ENCODE results near the gene SHOC1.
"Not testable (repeated sequence)": the region's sequence is repeated elsewhere in the genome, so short reads cannot be mapped to it uniquely, and the experiment has no call there.

SHOC1 gene

DNA sequence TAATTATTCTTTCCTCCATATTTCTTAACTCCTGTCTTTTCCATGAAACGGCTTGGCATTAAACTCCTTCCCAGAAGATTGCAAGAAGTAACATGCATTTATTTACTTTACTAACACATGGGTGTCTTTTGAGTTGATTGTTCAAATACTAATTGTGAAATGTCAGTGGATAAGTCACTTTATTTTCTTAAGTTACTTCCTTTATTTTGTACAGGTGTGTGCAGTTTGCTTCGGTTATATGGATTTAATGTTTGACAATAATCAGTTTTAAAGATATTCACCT is 761 bp upstream of the SHOC1 start:
- no peaks in the 10 kb centered on the region; the same call in 1 of the 2 replicates for H4K20me1 ChIP-seq (ENCODE audit: low read depth, low read length)
- no peak overlapping the region for H3K9ac ChIP-seq (ENCODE audit: low read length)
- no peak overlapping the region for H3K4me3 ChIP-seq (ENCODE audit: insufficient read depth, low read length, poor library complexity, severe bottlenecking)
- H3K27ac ChIP-seq (ENCODE audit: low read depth, low read length): no peak overlapping the region
- TF ChIP-seq EZH2phosphoT487 (conservative IDR thresholded peaks at IDR 0.05; ENCODE audit: low read length): no peak
- TF ChIP-seq, protein P1, sequence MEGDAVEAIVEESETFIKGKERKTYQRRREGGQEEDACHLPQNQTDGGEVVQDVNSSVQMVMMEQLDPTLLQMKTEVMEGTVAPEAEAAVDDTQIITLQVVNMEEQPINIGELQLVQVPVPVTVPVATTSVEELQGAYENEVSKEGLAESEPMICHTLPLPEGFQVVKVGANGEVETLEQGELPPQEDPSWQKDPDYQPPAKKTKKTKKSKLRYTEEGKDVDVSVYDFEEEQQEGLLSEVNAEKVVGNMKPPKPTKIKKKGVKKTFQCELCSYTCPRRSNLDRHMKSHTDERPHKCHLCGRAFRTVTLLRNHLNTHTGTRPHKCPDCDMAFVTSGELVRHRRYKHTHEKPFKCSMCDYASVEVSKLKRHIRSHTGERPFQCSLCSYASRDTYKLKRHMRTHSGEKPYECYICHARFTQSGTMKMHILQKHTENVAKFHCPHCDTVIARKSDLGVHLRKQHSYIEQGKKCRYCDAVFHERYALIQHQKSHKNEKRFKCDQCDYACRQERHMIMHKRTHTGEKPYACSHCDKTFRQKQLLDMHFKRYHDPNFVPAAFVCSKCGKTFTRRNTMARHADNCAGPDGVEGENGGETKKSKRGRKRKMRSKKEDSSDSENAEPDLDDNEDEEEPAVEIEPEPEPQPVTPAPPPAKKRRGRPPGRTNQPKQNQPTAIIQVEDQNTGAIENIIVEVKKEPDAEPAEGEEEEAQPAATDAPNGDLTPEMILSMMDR (IDR thresholded peaks at IDR 0.05; ENCODE audit: insufficient read depth, low read length, poor library complexity, severe bottlenecking): no peak
- H3K36me3 ChIP-seq (ENCODE audit: low read length): no peaks in the 10 kb centered on the region
- no peaks in the 10 kb centered on the region for H3K9me3 ChIP-seq (ENCODE audit: insufficient read depth, low read length)
- H2AFZ ChIP-seq (ENCODE audit: low read depth, low read length, severe bottlenecking): no peak overlapping the region
- H3K27me3 ChIP-seq (ENCODE audit: low read length): no peaks in the 10 kb centered on the region
- no peaks in the 10 kb centered on the region for H3K79me2 ChIP-seq (ENCODE audit: insufficient read depth, low read length)
- no peaks in the 10 kb centered on the region for H3K9me2 ChIP-seq (replicated peaks; ENCODE audit: insufficient read depth, low read length)
- no peaks in the 10 kb centered on the region for H3F3A ChIP-seq (ENCODE audit: insufficient read depth)
- no peak overlapping the region for H3K4me2 ChIP-seq (ENCODE audit: low read depth, low read length, poor library complexity, severe bottlenecking)

GRCh38 chr9:111791821-111792220 is 2.9 kb downstream of the SHOC1 start:
- H2AFZ ChIP-seq (ENCODE audit: low read depth, low read length, severe bottlenecking); H3K4me2 ChIP-seq (ENCODE audit: low read depth, low read length, poor library complexity, severe bottlenecking); H3K27ac ChIP-seq (ENCODE audit: low read depth, low read length); H3K4me3 ChIP-seq (ENCODE audit: insufficient read depth, low read length, poor library complexity, severe bottlenecking); H3K9ac ChIP-seq (ENCODE audit: low read length); H3K36me3 ChIP-seq (ENCODE audit: low read length); H4K20me1 ChIP-seq (ENCODE audit: low read depth, low read length); H3K9me2 ChIP-seq (replicated peaks; ENCODE audit: insufficient read depth, low read length); H3K9me3 ChIP-seq (ENCODE audit: insufficient read depth, low read length); H3K27me3 ChIP-seq (ENCODE audit: low read length); H3F3A ChIP-seq (ENCODE audit: insufficient read depth); H3K79me2 ChIP-seq (ENCODE audit: insufficient read depth, low read length): not testable (repeated sequence)

DNA sequence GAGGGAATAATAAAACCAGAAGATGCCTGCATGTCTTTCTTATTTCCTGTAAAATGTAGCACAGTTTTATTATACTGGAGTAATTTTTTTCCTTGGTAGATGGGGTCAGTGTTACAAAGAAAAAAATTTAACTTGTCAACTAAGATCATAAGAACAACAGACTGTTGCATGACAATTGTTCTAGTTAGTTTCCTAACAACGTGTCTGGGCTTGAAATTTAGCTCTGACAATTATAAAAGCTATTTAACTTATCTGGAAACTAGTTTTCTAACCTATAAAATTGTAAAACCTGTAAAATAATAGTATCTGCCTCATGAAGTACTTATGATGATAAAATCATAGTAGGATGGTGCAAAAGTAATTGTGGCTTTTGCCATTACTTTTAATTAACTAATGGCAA is 4.9 kb downstream of the SHOC1 start:
- Histone ChIP-seq H3F3A (ENCODE audit: insufficient read depth) (no peaks in the 10 kb centered on the region), H3K79me2 (ENCODE audit: insufficient read depth, low read length) (no peaks in the 10 kb centered on the region), H3K9ac (ENCODE audit: low read length) (no peak overlapping the region), H3K9me2 (replicated peaks; ENCODE audit: insufficient read depth, low read length) (no peaks in the 10 kb centered on the region), H2AFZ (ENCODE audit: low read depth, low read length, severe bottlenecking) (no peak overlapping the region), H4K20me1 (ENCODE audit: low read depth, low read length) (no peaks in the 10 kb centered on the region), H3K27ac (ENCODE audit: low read depth, low read length) (no peak overlapping the region), H3K9me3 (ENCODE audit: insufficient read depth, low read length) (peaks cover 6% of the 10 kb centered on the region; the same call in 1 of the 2 replicates), H3K27me3 (ENCODE audit: low read length) (no peaks in the 10 kb centered on the region), H3K4me2 (ENCODE audit: low read depth, low read length, poor library complexity, severe bottlenecking) (no peak overlapping the region), H3K36me3 (ENCODE audit: low read length) (no peaks in the 10 kb centered on the region), H3K4me3 (ENCODE audit: insufficient read depth, low read length, poor library complexity, severe bottlenecking) (no peak overlapping the region)
- no peak for TF ChIP-seq EZH2phosphoT487 (conservative IDR thresholded peaks at IDR 0.05; ENCODE audit: low read length)
- TF ChIP-seq, protein P1 (IDR thresholded peaks at IDR 0.05; ENCODE audit: insufficient read depth, low read length, poor library complexity, severe bottlenecking): no peak

DNA sequence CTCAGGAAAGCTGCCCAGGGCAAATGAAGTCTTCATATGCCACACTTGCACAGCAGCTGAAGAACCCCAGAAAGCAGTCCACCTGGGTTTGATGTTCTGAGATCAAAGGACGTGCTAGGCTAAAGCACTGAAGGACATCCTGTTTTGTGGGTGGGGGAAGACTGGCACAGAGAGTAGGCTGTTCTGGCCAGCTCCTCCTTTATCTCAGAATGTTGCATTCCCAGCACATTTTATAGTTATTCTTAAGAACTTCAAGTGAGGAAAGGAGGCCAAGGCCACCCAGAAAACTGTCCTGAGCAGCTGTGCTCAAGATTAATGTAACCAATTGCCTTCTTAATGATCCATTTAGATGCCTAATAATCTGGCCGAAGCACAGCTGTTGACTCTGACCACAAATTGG is 10.9 kb downstream of the SHOC1 start:
- Histone ChIP-seq H3K4me3 (ENCODE audit: insufficient read depth, low read length, poor library complexity, severe bottlenecking) (no peak overlapping the region), H3K27ac (ENCODE audit: low read depth, low read length) (no peak overlapping the region), H3K9me3 (ENCODE audit: insufficient read depth, low read length) (peaks cover 6% of the 10 kb centered on the region; the same call in 1 of the 2 replicates), H3K79me2 (ENCODE audit: insufficient read depth, low read length) (no peaks in the 10 kb centered on the region), H3K27me3 (ENCODE audit: low read length) (no peaks in the 10 kb centered on the region), H3K9me2 (replicated peaks; ENCODE audit: insufficient read depth, low read length) (no peaks in the 10 kb centered on the region), H4K20me1 (ENCODE audit: low read depth, low read length) (no peaks in the 10 kb centered on the region), H3K9ac (ENCODE audit: low read length) (no peak overlapping the region), H3K36me3 (ENCODE audit: low read length) (no peaks in the 10 kb centered on the region), H3K4me2 (ENCODE audit: low read depth, low read length, poor library complexity, severe bottlenecking) (no peak overlapping the region), H3F3A (ENCODE audit: insufficient read depth) (no peaks in the 10 kb centered on the region), H2AFZ (ENCODE audit: low read depth, low read length, severe bottlenecking) (no peak overlapping the region)
- TF ChIP-seq, protein P1 (IDR thresholded peaks at IDR 0.05; ENCODE audit: insufficient read depth, low read length, poor library complexity, severe bottlenecking): no peak
- no peak for TF ChIP-seq EZH2phosphoT487 (conservative IDR thresholded peaks at IDR 0.05; ENCODE audit: low read length)
